OCI-LY1 (cell line): ENCODE results near the gene ING4.
A peak's percentile ranks its signal among the peaks of the same experiment; 100 is the strongest.

Source experiments
- H2AFZ ChIP-seq: fragments of 200-600 bp; sonication (generic), shearing (Covaris generic); 2 replicates; pipeline ENCODE4 v1.6.0; 2014; ENCODE audit warnings: antibody characterized with exemption, mild to moderate bottlenecking, low read length
- H3F3A ChIP-seq: fragments of 200-600 bp; sonication (generic), shearing (Covaris generic); 2 replicates; pipeline ENCODE4 v1.6.0; 2014; ENCODE audit warnings: mild to moderate bottlenecking, antibody characterized with exemption, low read length, moderate library complexity; ENCODE audit not compliant: insufficient read depth
- H3K27ac ChIP-seq: fragments of 200-600 bp; sonication (generic); 2 replicates; pipeline ENCODE4 v1.5.1; 2014; ENCODE audit warnings: low read length, mixed run types, mild to moderate bottlenecking, low read depth; ENCODE audit not compliant: poor library complexity, severe bottlenecking
- H3K27me3 ChIP-seq: fragments of 200-600 bp; sonication (generic); 2 replicates; pipeline ENCODE4 v1.6.0; 2014; ENCODE audit warnings: antibody characterized with exemption, mild to moderate bottlenecking, low read length, moderate library complexity; ENCODE audit not compliant: insufficient read depth
- H3K36me3 ChIP-seq: fragments of 200-600 bp; sonication (generic); 2 replicates; pipeline ENCODE4 v1.6.1; 2014; ENCODE audit warnings: mild to moderate bottlenecking, antibody characterized with exemption, low read length, moderate library complexity, mixed read lengths; ENCODE audit not compliant: insufficient read depth
- H3K4me1 ChIP-seq: fragments of 200-600 bp; sonication (generic); 2 replicates; pipeline ENCODE4 v1.5.1; 2014; ENCODE audit warnings: mild to moderate bottlenecking, low read length, moderate library complexity; ENCODE audit not compliant: insufficient read depth, severe bottlenecking
- H3K4me2 ChIP-seq: fragments of 200-600 bp; sonication (generic), shearing (Covaris generic); 2 replicates; pipeline ENCODE4 v1.6.1; 2014; ENCODE audit warnings: low read length
- H3K4me3 ChIP-seq: fragments of 200-600 bp; sonication (generic); 2 replicates; pipeline ENCODE4 v1.5.1; 2014; ENCODE audit warnings: low read length, low read depth, mild to moderate bottlenecking, mixed read lengths; ENCODE audit not compliant: poor library complexity, severe bottlenecking
- H3K79me2 ChIP-seq: fragments of 200-600 bp; shearing (Covaris generic); 2 replicates; pipeline ENCODE4 v1.6.1; 2016; ENCODE audit warnings: mixed run types, low read length, mixed read lengths; ENCODE audit not compliant: insufficient read depth
- H3K9ac ChIP-seq: fragments of 200-600 bp; sonication (generic), shearing (Covaris generic); 2 replicates; pipeline ENCODE4 v1.6.1; 2014; ENCODE audit warnings: mild to moderate bottlenecking, low read length, mixed read lengths
- H3K9me2 ChIP-seq: fragments of 200-600 bp; sonication (generic), shearing (Covaris generic); 2 replicates; pipeline ENCODE4 v1.6.1; 2014; ENCODE audit warnings: low read depth, mild to moderate bottlenecking, low read length, mixed read lengths
- H3K9me3 ChIP-seq: fragments of 200-600 bp; shearing (Covaris generic); 2 replicates; pipeline ENCODE4 v1.6.1; 2014; ENCODE audit warnings: low read length, mixed read lengths
- H4K20me1 ChIP-seq: fragments of 200-600 bp; sonication (generic), shearing (Covaris generic); 2 replicates; pipeline ENCODE4 v1.6.0; 2016; ENCODE audit warnings: mild to moderate bottlenecking, low read length; ENCODE audit not compliant: insufficient read depth
- EZH2 ChIP-seq: fragments of 200-600 bp; sonication (generic), shearing (Covaris generic); IDR thresholded peaks from 2 replicates; pipeline ENCODE4 v1.8.0; 2017; ENCODE audit warnings: borderline replicate concordance, mixed run types, mild to moderate bottlenecking, antibody characterized with exemption, low read length, moderate library complexity, mixed read lengths
- TF ChIP-seq, protein P1 (sequence below): fragments of 200-600 bp; sonication (generic), shearing (Covaris generic); IDR thresholded peaks from 2 replicates; pipeline ENCODE4 v1.5.1; 2017; ENCODE audit warnings: mild to moderate bottlenecking, antibody characterized with exemption, low read length, moderate library complexity, mixed read lengths

ING4 gene

DNA sequence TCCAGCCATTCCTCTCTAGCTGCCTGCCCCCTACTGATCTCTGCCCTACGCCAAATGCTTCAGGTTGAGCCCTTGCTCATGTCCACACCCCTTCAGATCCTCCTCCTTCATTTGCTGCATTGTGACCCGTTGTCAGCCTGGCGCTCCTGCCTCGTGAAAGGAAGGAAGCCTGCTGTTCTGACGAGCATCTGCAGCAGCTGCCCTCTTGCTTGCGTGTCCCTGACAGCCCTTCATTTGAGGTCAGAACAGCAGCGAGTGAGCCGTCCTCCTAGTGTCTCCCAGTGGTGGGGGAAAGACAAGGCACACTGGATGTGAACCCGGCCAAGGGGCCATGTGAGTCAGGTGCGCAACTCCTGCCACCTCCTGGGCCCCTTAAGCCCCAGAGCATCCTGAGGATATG is 40.7 kb upstream of the ING4 start:
- Histone ChIP-seq H3K4me1 (peaks cover 11% of the 10 kb centered on the region), H3K9ac (no peak overlapping the region), H4K20me1 (no peaks in the 10 kb centered on the region), H3K9me2 (no peaks in the 10 kb centered on the region), H3K4me3 (no peak overlapping the region), H3K4me2 (no peak overlapping the region; the same call in 1 of the 2 replicates), H3K9me3 (no peaks in the 10 kb centered on the region), H3K27ac (no peak overlapping the region), H3K79me2 (no peaks in the 10 kb centered on the region), H3K27me3 (peaks cover 20% of the 10 kb centered on the region; the same call in 1 of the 2 replicates), H3F3A (no peaks in the 10 kb centered on the region), H2AFZ (no peak overlapping the region), H3K36me3 (no peaks in the 10 kb centered on the region)
- no peak for TF ChIP-seq EZH2
- TF ChIP-seq, protein P1, sequence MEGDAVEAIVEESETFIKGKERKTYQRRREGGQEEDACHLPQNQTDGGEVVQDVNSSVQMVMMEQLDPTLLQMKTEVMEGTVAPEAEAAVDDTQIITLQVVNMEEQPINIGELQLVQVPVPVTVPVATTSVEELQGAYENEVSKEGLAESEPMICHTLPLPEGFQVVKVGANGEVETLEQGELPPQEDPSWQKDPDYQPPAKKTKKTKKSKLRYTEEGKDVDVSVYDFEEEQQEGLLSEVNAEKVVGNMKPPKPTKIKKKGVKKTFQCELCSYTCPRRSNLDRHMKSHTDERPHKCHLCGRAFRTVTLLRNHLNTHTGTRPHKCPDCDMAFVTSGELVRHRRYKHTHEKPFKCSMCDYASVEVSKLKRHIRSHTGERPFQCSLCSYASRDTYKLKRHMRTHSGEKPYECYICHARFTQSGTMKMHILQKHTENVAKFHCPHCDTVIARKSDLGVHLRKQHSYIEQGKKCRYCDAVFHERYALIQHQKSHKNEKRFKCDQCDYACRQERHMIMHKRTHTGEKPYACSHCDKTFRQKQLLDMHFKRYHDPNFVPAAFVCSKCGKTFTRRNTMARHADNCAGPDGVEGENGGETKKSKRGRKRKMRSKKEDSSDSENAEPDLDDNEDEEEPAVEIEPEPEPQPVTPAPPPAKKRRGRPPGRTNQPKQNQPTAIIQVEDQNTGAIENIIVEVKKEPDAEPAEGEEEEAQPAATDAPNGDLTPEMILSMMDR = no peak

DNA sequence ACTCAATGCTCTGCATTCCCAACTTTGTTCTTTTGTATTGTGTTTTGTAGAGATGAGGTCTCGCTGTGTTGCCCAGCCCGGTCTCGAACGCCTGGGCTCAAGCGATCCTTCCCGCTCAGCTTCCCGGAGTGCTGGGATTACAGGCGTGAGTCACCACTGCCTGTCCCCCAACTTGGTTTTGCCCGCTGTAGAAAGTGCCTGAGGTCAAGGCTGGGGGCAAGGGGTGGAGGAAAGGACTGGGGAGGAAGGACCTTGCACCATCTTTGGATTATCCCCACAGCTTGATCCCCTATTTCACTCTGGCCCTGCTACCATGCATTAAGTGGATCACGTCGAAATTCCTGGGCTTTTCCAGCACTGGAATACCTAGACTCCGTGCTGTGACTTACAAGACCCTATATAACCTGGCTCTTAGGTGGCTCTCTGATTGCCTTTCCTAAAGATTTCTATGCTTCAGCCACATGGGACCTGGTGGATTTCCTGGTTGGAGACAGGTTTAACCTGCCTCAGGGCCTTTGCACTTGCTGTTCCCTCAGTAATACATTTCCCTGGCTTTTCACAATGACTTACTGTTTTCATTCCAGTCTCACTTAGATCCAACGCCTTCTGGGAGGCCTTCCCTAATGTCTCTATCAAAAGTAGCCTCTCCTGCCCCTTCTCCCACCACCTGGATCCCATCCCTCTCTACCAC is 38.3 kb upstream of the ING4 start:
- no peaks in the 10 kb centered on the region for H3F3A ChIP-seq
- no peaks in the 10 kb centered on the region for H3K9me3 ChIP-seq
- H3K27ac ChIP-seq = no peak overlapping the region
- H3K4me2 ChIP-seq = peak overlapping the region; percentile 67
- H3K9me2 ChIP-seq = no peaks in the 10 kb centered on the region
- H3K4me3 ChIP-seq = peak overlapping the region; percentile 50
- H3K36me3 ChIP-seq = no peaks in the 10 kb centered on the region
- H3K27me3 ChIP-seq = peaks cover 20% of the 10 kb centered on the region; the same call in 1 of the 2 replicates
- TF ChIP-seq EZH2 = no peak
- TF ChIP-seq, protein P1 = no peak
- H3K4me1 ChIP-seq = peaks cover 30% of the 10 kb centered on the region
- H3K79me2 ChIP-seq = no peaks in the 10 kb centered on the region
- no peak overlapping the region for H2AFZ ChIP-seq
- no peaks in the 10 kb centered on the region for H4K20me1 ChIP-seq
- no peak overlapping the region for H3K9ac ChIP-seq

DNA sequence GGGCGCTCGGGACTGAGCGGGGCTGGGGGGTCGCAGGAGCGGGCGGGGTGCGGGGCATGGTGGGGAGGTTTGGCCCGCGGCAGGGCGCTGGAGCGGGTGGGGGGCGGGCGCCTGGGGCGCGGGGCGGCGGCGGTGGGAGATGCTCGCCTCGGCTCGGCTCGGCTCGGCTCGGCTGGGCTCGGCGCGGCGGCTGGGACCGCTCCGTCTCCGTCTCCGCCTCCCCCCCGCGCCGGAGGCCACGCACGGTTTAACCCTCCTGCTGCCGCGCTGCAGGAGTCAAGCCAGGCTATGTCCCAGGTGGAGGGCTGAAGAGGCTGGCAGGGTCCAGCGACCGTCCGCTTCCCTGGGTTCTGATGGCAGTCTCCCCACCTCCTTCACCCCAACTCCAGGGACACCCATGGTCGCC is 37.7 kb upstream of the ING4 start, which contains the start of gene PIANP:
Gene PIANP, minus strand, starts transcription at position 170 of the 406 bp plus-strand sequence. CDS start 2,754 bp downstream, outside the sequence.
- Histone ChIP-seq H3K27me3 (peaks cover 20% of the 10 kb centered on the region; the same call in 1 of the 2 replicates), H3K27ac (no peak within 1 kb of the TSS)

More for the DNA sequence above, 37.7 kb upstream of the ING4 start, which contains the start of gene PIANP:
- Histone ChIP-seq H3K9ac (peak within 1 kb of the TSS; percentile 29; the same call in 1 of the 2 replicates), H3K79me2 (no peaks in the 10 kb centered on the region), H3K9me3 (no peaks in the 10 kb centered on the region), H4K20me1 (no peaks in the 10 kb centered on the region), H3K4me1 (peaks cover 35% of the 10 kb centered on the region), H2AFZ (no peak within 1 kb of the TSS), H3K4me2 (peak within 1 kb of the TSS; percentile 67), H3K9me2 (no peaks in the 10 kb centered on the region), H3F3A (no peaks in the 10 kb centered on the region), H3K36me3 (no peaks in the 10 kb centered on the region), H3K4me3 (peak within 1 kb of the TSS; percentile 50)
- TF ChIP-seq, protein P1 = no peak
- TF ChIP-seq EZH2 = no peak
